RWPE2 (cell line): ENCODE data around the gene HDAC6.

ENCODE experiments used
- ATAC-seq: fragments of 200-7000 bp; cut with Tn5 transposase; 3 replicates; pipeline ENCODE4 v1.9.1; 2021; ENCODE audit warnings: low read depth
- DNase-seq: peaks from one replicate; pipeline ENCODE4 v3.0.0-alpha.2; 2020; ENCODE audit warnings: low spot score
- H3K27ac ChIP-seq: fragments of 450-650 bp; 2 replicates; pipeline ENCODE4 v1.5.1; 2017; ENCODE audit warnings: mild to moderate bottlenecking; ENCODE audit not compliant: poor library complexity, severe bottlenecking
- H3K27me3 ChIP-seq: fragments of 250-450 bp; sonication (Bioruptor Pico); 2 replicates; pipeline ENCODE4 v1.5.1; 2021; ENCODE audit warnings: mild to moderate bottlenecking, moderate library complexity; ENCODE audit not compliant: insufficient read depth, poor library complexity, severe bottlenecking
- H3K36me3 ChIP-seq: fragments of 250-450 bp; sonication (Bioruptor Pico); 2 replicates; pipeline ENCODE4 v1.5.1; 2020; ENCODE audit warnings: low read depth, mild to moderate bottlenecking, moderate library complexity
- H3K4me1 ChIP-seq: fragments of 250-450 bp; sonication (Bioruptor Pico); 2 replicates; pipeline ENCODE4 v1.5.1; 2021; ENCODE audit warnings: mild to moderate bottlenecking, moderate library complexity; ENCODE audit not compliant: insufficient read depth, poor library complexity, severe bottlenecking
- H3K4me3 ChIP-seq: fragments of 250-450 bp; sonication (Bioruptor Pico); 2 replicates; pipeline ENCODE4 v1.5.1; 2021; ENCODE audit warnings: mild to moderate bottlenecking, moderate library complexity; ENCODE audit not compliant: severe bottlenecking
- H3K9me3 ChIP-seq: fragments of 250-450 bp; sonication (Bioruptor Pico); 2 replicates; pipeline ENCODE4 v1.5.1; 2021; ENCODE audit warnings: mild to moderate bottlenecking, moderate library complexity; ENCODE audit not compliant: severe bottlenecking
- TF ChIP-seq, protein P1 (sequence below): fragments of 450-650 bp; IDR thresholded peaks from one replicate; pipeline ENCODE4 v1.5.1; 2017; ENCODE audit warnings: mild to moderate bottlenecking, moderate library complexity; ENCODE audit not compliant: poor library complexity, severe bottlenecking

HDAC6 gene

DNA sequence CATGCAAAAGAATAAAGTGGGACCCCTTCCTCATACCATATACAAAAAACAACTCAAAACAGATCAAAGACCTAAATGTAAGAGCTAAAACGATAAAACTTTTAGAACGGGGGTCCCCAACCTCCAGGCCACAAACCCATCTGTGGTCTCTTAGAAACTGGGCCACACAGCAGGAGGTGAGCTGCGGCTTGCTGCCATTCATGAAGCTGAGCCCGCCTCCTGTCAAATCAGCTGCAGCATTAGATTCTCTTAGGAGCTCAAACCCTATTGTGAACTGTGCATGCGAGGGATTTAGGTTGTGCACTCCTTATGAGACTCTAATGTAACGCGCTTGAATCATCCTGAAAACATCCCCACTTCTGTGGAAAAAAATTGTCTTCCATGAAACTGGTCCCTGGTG, 22.5 kb upstream of the HDAC6 start:
- no peaks in the 10 kb centered on the region for H3K27me3 ChIP-seq
- DNase-seq (no peak), ATAC-seq (no peak)
- no peaks in the 10 kb centered on the region for H3K36me3 ChIP-seq
- H3K9me3 ChIP-seq, result no peaks in the 10 kb centered on the region
- H3K4me1 ChIP-seq, result no peaks in the 10 kb centered on the region
- H3K27ac ChIP-seq, result no peak overlapping the region
- H3K4me3 ChIP-seq, result no peak overlapping the region
- TF ChIP-seq, protein P1, sequence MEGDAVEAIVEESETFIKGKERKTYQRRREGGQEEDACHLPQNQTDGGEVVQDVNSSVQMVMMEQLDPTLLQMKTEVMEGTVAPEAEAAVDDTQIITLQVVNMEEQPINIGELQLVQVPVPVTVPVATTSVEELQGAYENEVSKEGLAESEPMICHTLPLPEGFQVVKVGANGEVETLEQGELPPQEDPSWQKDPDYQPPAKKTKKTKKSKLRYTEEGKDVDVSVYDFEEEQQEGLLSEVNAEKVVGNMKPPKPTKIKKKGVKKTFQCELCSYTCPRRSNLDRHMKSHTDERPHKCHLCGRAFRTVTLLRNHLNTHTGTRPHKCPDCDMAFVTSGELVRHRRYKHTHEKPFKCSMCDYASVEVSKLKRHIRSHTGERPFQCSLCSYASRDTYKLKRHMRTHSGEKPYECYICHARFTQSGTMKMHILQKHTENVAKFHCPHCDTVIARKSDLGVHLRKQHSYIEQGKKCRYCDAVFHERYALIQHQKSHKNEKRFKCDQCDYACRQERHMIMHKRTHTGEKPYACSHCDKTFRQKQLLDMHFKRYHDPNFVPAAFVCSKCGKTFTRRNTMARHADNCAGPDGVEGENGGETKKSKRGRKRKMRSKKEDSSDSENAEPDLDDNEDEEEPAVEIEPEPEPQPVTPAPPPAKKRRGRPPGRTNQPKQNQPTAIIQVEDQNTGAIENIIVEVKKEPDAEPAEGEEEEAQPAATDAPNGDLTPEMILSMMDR, result no peak

DNA sequence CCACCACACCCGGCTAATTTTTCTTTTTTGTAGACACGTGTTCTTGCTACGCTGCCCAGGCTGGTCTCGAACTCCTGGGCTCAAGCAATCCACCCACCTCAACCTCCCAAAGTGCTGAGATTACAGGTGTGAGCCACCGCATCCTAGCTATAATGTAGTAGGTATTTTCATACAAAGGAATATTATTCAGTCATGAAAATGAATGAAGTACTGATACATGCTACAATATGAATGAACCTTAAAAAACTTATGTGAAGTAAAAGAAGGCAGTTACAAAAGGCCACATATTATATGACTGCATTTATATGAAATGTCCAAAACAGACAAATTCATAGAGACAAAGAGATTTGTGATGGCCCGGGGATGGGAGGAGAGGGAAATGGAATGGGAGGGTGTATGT, 20.2 kb upstream of the HDAC6 start:
- TF ChIP-seq, protein P1, result no peak
- Histone ChIP-seq H3K36me3 (no peaks in the 10 kb centered on the region), H3K9me3 (no peaks in the 10 kb centered on the region), H3K27me3 (no peaks in the 10 kb centered on the region), H3K27ac (no peak overlapping the region), H3K4me1 (no peaks in the 10 kb centered on the region), H3K4me3 (no peak overlapping the region)
- ATAC-seq, result no peak
- DNase-seq, result no peak

DNA sequence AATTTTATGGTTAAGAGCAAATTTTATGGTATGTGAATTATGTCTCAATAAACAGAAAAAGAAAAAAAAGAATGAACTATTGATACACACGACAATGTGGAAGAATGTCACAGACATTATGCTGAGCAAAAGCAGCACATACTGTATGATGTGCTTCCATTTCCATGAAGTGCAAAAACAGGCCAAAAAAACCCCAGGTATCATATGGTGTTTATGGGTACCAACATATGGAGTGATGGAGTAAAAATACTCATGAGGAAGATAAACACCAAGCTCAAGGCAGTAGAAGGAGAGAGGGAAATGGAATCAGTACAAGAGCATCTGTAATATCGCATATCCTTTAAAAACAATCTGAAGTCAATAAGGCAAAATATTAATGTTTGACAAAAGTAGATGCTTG, 19.7 kb upstream of the HDAC6 start:
- TF ChIP-seq, protein P1, result no peak
- no peaks in the 10 kb centered on the region for H3K9me3 ChIP-seq
- no peak overlapping the region for H3K27ac ChIP-seq
- ATAC-seq, result no peak
- no peaks in the 10 kb centered on the region for H3K4me1 ChIP-seq
- no peak for DNase-seq
- no peak overlapping the region for H3K4me3 ChIP-seq
- H3K27me3 ChIP-seq, result no peaks in the 10 kb centered on the region
- no peaks in the 10 kb centered on the region for H3K36me3 ChIP-seq

DNA sequence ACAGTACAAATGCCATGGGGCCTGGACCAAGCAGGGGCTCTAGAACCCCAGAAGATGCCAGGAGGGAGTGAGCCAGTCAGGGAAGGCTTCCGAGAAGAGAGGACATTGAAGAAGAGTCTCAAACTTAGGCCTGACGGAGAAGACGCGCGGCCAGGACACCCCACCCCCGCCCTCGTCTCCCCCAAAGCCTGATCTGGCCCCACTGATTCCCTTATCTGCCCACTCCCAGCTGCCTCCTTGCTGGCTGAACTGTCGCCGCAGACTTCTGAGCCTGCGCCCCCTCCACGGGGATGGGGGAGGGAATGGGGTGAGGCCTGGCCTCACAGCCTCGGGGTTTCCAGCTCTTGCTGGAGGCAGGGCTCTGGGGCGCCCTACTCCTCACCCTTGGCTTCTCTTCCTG, 19.1 kb upstream of the HDAC6 start:
- Histone ChIP-seq H3K4me3 (no peak overlapping the region), H3K4me1 (no peaks in the 10 kb centered on the region), H3K27me3 (no peaks in the 10 kb centered on the region), H3K27ac (no peak overlapping the region), H3K36me3 (no peaks in the 10 kb centered on the region), H3K9me3 (no peaks in the 10 kb centered on the region)
- ATAC-seq (no peak), DNase-seq (no peak)
- TF ChIP-seq, protein P1, result no peak

DNA sequence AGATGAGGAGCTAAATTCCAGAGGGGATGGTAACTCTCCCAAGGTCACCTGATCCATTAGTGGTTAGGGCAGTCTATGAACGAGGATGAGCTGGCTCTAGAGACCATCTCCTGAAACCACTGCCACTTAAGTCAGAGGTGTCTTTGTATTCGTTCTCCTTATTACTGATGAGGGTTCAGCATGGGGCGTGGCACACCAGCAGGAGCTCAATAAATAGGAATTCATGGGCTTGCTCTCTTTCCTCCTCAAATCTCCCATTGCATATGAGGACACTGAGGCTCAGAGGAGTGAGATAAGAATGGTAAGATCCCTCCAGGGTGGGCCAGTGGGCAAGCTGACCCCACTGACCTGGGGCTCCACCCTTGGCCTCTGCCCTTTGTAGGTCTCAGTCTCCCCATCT, 17.1 kb upstream of the HDAC6 start:
- H3K36me3 ChIP-seq, result no peaks in the 10 kb centered on the region
- H3K9me3 ChIP-seq, result no peaks in the 10 kb centered on the region
- H3K4me3 ChIP-seq, result no peak overlapping the region
- ATAC-seq, result no peak
- no peak for DNase-seq
- H3K27ac ChIP-seq, result no peak overlapping the region
- H3K27me3 ChIP-seq, result no peaks in the 10 kb centered on the region
- H3K4me1 ChIP-seq, result no peaks in the 10 kb centered on the region
- TF ChIP-seq, protein P1, result no peak
